DMS114 treated with DMSO at 0.1 percent for 48 hours (cell line): ENCODE measurements around the gene SMNDC1.
"Not testable (repeated sequence)": the region's sequence is repeated elsewhere in the genome, so short reads cannot be mapped to it uniquely, and the experiment has no call there.

Source experiments
- DNase-seq: peaks from one replicate; lab custom pipeline; 2025; ENCODE audit not compliant: unreplicated experiment; lab: John Stamatoyannopoulos, UW

The SMNDC1 gene

DNA sequence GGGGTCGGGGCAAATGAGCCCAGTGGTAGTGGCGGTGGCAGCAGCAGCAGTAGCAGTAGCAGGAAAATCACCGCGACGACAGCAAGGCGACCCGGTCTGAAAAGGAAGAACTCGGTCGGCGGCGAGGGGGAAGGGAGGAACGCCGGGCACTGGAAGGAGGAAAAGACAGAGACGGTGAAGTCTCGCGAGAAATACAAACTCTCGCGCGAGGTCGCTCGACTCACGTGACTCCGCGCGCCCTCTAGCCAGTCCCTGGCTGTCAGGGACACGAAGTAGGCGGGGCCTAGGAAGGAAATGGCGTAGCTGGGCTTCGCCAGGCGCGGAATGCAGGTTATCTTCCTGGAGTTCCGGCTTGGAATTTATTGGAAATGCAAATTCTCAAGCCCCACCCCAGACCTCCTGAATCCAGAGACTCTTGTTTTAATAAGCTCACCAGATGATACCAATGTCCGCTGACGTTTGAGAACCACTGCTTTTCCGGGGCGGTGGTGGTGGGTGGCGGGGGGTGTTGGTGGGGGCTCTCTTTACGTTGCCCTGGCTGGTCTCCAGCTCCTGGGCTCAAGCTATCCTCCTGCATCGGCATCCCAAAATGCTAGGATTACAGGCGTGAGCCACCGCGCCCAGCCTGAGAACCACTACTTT lies at the start of gene SMNDC1:
Gene SMNDC1, minus strand, starts transcription at position 141 of the 642 bp plus-strand sequence. CDS start 1,333 bp downstream, outside the sequence.
- DNase-seq, result peak; percentile 97

DNA sequence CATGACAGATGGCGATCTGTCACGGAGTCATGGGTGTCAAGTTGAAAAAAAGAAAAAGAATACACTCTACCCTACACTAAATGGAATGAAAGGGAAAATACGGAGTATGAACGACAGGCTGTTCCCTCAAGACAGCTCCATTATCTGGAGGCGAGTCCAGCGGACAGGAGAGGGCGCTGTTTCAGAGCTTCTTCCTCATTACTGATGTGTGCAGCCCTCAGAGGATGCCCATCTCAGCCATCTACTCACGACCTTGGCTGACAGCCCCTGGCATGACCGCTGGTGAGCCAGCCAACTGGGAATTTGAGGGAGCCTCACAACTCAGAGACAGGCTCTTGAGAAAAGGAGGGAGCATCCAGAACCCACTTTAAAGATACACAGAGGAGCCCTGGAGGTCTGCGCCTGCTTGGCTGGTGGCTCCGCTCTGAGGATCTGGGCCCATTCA lies 49.6 kb upstream of the SMNDC1 start:
- no peak for DNase-seq

- DNase-seq, result no peak
Observed at GRCh38 chr10:110353244-110354119, 48.8 kb upstream of the SMNDC1 start.

DNA sequence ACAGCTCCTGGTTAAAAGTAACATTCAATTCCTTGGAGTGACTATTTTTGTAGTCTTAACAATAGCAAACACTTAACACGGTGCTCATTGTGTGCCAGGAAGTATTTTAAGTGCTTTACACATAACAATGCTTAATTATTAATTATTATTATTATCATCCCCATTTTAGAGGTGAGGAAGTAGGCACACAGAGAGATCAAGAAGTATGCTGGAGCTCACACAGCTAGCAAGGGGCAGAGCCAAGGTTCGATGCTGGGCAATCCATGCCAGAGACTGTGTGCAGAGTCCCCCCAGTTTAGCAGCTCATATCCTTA lies 48.2 kb upstream of the SMNDC1 start:
- no peak for DNase-seq

DNA sequence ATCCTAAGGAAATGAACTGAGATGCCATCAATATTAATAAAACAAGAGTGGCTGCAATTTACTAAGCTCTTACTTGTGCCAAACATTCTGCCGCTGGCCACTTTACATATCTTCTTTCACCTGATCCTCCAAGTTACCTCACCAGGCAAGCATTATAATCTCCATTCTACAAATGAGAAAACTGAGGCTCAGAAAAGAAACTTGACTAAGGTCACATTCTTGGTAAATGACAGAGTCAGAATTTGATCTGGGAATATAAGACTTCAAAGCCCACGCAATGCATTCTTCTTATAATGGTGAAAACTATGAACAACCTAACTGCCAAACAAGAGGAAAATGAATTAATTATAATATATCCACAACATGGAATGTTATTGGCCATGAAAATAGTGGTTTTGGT lies 46.1 kb upstream of the SMNDC1 start:
- no peak for DNase-seq

DNA sequence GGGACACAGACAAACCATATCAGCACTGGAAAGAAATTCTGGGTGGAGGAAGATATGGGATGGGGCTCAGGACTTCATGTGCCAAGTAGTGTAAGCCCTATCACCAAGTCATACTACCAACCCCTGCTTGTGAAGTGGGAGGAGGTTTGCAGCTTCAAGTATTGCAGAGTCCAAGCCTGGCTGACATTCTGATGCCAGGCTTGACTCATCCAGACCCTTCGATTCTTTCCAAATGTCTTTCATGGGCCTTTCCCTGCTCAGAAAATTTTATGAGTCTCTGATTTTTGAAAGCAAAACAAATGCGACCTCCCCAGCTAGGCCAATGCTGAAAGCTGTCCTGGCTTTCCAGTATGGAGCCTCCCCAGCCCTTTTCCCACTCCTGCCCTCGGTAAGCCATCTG lies 45.1 kb upstream of the SMNDC1 start:
- no peak for DNase-seq

- no peak for DNase-seq
Observed at GRCh38 chr10:110349386-110349785, 44.7 kb upstream of the SMNDC1 start.

DNA sequence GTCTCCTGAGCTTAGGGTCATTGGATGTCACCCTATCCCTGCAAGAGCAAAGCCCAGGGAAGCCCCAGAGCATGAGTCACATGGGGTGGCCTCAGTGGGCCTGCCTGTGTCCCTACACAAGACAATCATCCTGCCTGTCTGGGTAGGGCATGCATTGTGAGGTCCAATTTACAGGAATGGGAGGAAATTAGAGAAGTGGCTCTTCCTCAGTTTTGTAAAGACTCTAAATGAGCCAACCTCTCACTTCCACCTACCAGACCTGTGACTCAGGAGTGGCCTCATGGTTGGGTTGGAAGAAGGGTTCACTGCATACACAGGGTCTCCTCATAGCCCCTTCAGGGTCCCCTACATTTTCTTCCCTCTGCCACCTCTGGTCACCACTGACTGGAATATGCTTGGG lies 43.6 kb upstream of the SMNDC1 start:
- no peak for DNase-seq

- no peak for DNase-seq
Observed at GRCh38 chr10:110346914-110347313, 42.2 kb upstream of the SMNDC1 start.

DNA sequence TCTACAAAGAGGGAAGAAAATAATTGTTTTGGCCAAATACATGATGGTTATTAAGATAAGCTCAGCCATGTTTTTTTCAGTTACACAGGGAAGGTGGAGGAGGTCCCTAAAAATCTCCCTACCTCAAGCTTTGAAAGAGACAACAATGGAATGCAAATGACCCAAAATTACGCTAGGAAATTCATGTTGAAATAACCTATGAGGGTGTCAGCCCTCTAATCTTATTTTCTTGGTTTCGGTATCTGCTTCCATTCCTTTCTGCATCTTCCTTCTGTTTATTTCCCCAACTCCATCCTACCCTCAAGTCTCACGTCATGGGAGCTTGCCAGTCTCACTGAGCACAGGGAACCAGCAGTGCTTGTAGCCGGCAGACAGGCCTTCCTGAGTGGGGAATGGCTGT lies 40.6 kb upstream of the SMNDC1 start:
- no peak for DNase-seq

GRCh38 chr10:110344622-110345021 lies 39.9 kb upstream of the SMNDC1 start:
- no peak for DNase-seq

DNA sequence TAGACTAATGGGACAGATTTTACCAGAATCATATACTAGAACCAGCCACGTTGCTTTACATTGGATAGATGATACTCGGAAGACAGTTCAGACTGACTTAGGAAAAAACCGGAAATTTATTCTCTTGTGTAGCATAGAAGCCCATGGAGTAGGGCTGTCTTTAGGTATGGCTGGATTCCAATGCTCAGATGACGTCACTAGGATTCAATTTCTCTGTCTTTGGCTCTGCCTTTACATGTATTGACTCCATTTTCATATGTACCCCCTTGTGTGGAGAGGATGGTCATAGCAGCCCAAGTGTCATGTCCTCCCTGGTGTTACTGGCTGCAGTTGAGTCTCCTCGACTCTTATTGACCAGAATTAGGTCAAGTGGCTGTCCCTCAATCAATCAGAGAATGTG lies 39.2 kb upstream of the SMNDC1 start:
- DNase-seq, result no peak

- DNase-seq, result no peak
Observed at GRCh38 chr10:110340816-110341215, 36.1 kb upstream of the SMNDC1 start.

DNA sequence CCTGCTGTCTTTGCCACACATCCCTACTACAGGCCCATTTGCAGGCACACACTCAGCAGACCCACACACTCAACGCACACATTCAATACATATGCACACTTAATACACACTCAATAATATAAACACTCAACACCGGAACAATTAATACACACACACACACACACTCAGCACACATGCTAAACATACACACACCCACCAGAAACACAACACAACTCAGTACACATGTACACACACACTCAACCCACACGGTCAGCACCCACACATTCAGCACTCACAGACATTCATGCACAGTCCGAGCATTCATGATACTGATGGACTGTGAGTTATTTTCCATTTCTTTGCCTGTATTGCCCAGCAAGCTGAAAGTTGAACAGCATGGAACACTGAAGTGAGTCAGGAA lies 35.4 kb upstream of the SMNDC1 start:
- no peak for DNase-seq

DNA sequence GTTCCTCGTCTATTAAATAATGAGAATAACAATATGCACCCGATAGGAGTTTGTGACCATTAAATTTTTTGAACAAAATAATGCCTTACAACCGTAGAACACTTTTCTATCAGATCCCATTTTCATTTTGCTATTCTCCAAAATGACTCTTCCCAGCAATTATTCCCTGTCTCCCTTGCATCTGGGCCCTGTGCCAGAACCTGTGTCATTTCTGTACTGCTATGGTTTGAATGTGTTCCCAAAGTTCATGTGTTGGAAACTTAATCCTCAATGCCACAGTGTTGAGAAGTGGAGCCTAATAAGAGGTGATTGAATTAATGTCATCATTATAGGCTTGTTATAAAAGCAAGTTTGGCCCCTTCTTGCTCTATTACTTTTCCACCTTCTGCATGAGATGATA lies 33.2 kb upstream of the SMNDC1 start:
- no peak for DNase-seq

- no peak for DNase-seq
Observed at GRCh38 chr10:110337401-110337800, 32.7 kb upstream of the SMNDC1 start.

GRCh38 chr10:110336111-110336721 lies 31.5 kb upstream of the SMNDC1 start:
- no peak for DNase-seq

GRCh38 chr10:110335314-110336064 lies 30.8 kb upstream of the SMNDC1 start:
- no peak for DNase-seq

DNA sequence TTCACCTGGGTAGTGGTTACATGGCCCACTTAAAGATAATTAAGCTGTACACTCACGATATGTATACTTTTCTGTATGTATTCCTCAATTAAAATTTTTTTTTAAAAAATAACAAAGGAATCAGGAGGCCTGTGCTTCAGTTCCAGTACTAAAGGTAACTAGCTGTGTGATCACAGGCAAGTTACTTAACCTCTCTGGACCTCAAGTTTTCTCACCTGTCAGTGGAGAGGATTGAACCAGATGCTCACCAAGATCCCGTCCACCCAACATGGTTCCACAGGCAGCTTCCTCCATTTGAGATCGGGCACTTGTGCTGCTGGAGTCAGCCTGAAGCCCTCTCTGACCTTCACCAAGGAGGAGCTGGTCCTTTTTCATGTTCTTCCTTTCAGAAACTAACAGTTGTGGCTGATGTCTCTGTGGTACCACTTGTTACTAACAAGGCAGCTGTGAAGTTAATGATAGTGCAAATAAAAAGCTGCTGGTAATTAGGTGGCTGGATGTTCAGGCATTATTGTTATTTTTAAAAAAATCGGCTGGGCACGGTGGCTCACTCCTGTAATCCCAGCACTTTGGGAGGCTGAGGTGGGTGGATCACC lies 29.4 kb upstream of the SMNDC1 start:
- DNase-seq, result no peak

DNA sequence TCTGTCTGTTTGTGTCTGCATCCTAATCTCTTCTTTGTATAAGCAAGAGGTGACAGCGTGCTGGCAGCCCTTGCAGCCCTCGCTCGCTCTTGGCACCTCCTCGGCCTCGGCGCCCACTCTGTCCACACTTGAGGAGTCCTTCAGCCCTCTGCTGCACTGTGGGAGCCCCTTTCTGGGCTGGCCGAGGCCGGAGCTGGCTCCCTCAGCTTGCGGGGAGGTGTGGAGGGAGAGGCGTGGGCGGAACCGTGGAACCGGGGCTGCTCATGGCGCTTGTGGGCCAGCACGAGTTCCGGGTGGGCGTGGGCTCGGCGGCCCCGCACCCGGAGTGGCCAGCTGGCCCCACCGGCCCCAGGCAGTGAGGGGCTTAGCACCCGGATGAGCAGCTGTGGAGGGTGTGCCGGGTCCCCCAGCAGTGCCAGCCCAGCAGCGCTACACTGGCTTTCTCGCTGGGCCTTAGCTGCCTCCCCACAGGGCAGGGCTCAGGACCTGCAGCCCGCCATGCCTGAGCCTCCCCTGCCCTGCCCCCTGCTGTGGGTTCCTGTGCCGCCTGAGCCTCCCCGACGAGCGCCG lies 26.6 kb upstream of the SMNDC1 start:
- DNase-seq, result not testable (repeated sequence)

- no peak for DNase-seq
Observed at GRCh38 chr10:110330675-110331074, 26.0 kb upstream of the SMNDC1 start.
